ENCODE data around the gene HIVEP1.

HIVEP1 gene

DNA sequence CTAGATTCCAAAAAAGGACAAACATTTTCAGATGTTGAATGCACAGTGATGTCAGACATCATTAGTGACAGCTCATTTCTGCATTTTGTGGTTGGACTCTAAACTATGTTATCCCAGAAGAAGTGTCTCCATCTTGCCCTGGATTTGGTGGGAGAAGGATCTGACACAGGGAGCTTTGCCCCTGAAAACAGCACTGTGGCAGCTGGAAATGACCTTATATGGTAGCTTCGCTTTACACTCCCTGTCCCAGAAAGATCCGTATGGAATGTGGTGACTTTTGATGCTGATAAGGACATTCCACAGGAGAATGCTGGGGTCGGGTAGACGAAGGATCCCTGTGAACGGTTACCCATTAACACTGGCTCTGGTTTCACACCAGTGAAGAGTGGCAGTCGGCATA is 190.9 kb downstream of the HIVEP1 start:
- DNase-seq = no peak

DNA sequence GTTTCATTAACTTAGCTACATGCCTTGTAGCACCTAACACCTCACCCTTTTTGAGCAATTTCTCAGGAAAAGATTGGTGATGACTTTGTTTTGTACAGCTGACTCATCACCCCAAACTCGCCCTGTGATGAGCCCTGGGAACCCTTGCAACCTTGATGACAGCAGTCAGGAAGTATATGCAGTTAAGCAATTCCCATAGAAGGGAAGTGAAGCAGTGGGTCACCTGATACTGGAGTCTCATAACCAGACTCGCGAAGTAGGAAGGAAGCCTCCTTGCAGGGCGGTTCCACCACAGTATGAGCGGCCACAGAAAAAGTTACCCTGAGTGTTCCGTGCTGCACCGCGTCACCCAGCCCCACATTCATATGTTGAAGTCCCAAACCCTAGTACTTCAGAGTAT is 196.1 kb downstream of the HIVEP1 start:
- DNase-seq = no peak

DNA sequence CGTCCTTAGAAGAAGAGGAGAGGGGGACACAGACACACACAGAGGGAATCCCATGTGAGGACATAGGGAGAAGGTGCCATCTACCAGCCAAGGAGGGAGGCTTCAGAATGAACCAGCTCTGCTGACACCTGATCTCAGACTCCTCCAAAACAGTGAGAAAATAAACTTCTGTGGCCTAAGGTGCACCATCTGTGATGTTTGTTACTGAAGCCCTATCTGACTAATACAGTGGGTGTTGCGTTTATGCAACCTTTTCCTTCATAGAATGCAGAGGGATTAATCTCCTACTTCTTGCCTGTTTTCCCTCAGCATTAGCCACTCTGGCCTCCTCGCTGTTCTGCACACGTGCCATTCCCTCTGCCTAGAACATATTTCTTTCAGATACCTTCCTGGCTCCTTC is 196.6 kb downstream of the HIVEP1 start:
- no peak for DNase-seq
